Prostate gland (tissue), 2 donors: ENCODE data around the gene AHNAK2. TPM values are rescaled to one million over a fixed set of nuclear protein-coding genes. Genes with fewer than 3 reads are reported as not detected.

Experiments used
- DNase-seq: peaks from one replicate; pipeline ENCODE4 v3.0.0-alpha.2; 2019; ENCODE audit warnings: low spot score
- H3K27ac ChIP-seq, 2 donors: fragments of 200-600 bp; sonication (generic); 2 replicates each; pipeline ENCODE4 v1.5.1; 2017 to 2019
- H3K27me3 ChIP-seq: fragments of 200-600 bp; sonication (generic); replicated peaks from 2 replicates; pipeline ENCODE4 v1.5.1; 2019; ENCODE audit not compliant: insufficient read depth
- H3K36me3 ChIP-seq, 2 donors: fragments of 200-600 bp; sonication (generic); 1 replicate in 1 of 2; 2 replicates in 1 of 2; pipeline versions ENCODE4 v1.5.1 to v1.8.1; 2017 to 2019
- H3K4me1 ChIP-seq: fragments of 200-600 bp; sonication (generic); replicated peaks from 2 replicates; pipeline ENCODE4 v1.5.1; 2019
- H3K4me3 ChIP-seq, 2 donors: fragments of 200-600 bp; sonication (generic); 2 replicates each; pipeline ENCODE4 v1.5.1; 2017 to 2019
- H3K9me3 ChIP-seq: fragments of 200-600 bp; sonication (generic); 2 replicates; pipeline ENCODE4 v1.5.1; 2017
- POLR2A ChIP-seq: fragments of 450-650 bp; IDR thresholded peaks from one replicate; pipeline ENCODE4 v1.6.1; 2016; ENCODE audit warnings: antibody characterized with exemption, mild to moderate bottlenecking
- POLR2AphosphoS5 ChIP-seq: sonication (generic); formaldehyde crosslinking; IDR thresholded peaks from one replicate; pipeline ENCODE4 v1.6.1; 2017; ENCODE audit warnings: antibody characterized with exemption
- WGBS: methylation state at CpG from one replicate; pipeline ENCODE4 v1.1.5; 2018; 5-methylcytosine and 5-hydroxymethylcytosine counted together
- intact Hi-C: fragments of 100-400 bp; cut with DNase I; formaldehyde crosslinking; loops from one replicate; pipeline ENCODE4 v1.14.2; 2022
- total RNA-seq, 2 donors: library from RNA; depleted of rRNA; stranded (reverse); fragments of >200 nt; gene quantifications; one replicate each; pipeline ENCODE4 v1.1.0, GENCODE V29; 2016
- TF ChIP-seq, protein P1 (sequence below), 4 experiments: fragments of 200-600 bp in 2 of 4; fragments of 450-650 bp in 2 of 4; sonication (generic) in 2 of 4; IDR thresholded peaks; 1 replicate in 3 of 4; 2 replicates in 1 of 4; pipeline ENCODE4 v1.5.1; 2016 to 2019; ENCODE audit warnings: antibody characterized with exemption in 4 of 4, mild to moderate bottlenecking in 2 of 4, moderate library complexity in 2 of 4

AHNAK2 gene
- total RNA-seq, 2 donors from 2014 or later: 18.3 to 27.2 TPM

GRCh38 chr14:104993306-104993705 lies 15.1 kb upstream of the AHNAK2 start:
- Histone ChIP-seq H3K27me3 (no peaks in the 10 kb centered on the region), H3K27ac (no peak overlapping the region), H3K4me3 (no peak overlapping the region), H3K36me3 (no peaks in the 10 kb centered on the region), H3K9me3 (no peaks in the 10 kb centered on the region), H3K4me1 (no peaks in the 10 kb centered on the region)
- intact Hi-C loops: no loop called here
- TF ChIP-seq, protein P1, sequence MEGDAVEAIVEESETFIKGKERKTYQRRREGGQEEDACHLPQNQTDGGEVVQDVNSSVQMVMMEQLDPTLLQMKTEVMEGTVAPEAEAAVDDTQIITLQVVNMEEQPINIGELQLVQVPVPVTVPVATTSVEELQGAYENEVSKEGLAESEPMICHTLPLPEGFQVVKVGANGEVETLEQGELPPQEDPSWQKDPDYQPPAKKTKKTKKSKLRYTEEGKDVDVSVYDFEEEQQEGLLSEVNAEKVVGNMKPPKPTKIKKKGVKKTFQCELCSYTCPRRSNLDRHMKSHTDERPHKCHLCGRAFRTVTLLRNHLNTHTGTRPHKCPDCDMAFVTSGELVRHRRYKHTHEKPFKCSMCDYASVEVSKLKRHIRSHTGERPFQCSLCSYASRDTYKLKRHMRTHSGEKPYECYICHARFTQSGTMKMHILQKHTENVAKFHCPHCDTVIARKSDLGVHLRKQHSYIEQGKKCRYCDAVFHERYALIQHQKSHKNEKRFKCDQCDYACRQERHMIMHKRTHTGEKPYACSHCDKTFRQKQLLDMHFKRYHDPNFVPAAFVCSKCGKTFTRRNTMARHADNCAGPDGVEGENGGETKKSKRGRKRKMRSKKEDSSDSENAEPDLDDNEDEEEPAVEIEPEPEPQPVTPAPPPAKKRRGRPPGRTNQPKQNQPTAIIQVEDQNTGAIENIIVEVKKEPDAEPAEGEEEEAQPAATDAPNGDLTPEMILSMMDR (IDR thresholded peaks at IDR 0.05): no peak
- TF ChIP-seq POLR2A: no peak
- no peak for TF ChIP-seq POLR2AphosphoS5
- 98% methylated on average over 12 of the region's 12 CpGs for WGBS
- no peak for DNase-seq

- no peak overlapping the region for H3K4me3 ChIP-seq
- H3K4me1 ChIP-seq: no peaks in the 10 kb centered on the region
- TF ChIP-seq, protein P1 (IDR thresholded peaks at IDR 0.05): no peak
- no peak for TF ChIP-seq POLR2A
- TF ChIP-seq POLR2AphosphoS5: no peak
- no peaks in the 10 kb centered on the region for H3K9me3 ChIP-seq
- intact Hi-C loops: no loop called here
- no peak overlapping the region for H3K27ac ChIP-seq
- H3K36me3 ChIP-seq: no peaks in the 10 kb centered on the region
- H3K27me3 ChIP-seq: no peaks in the 10 kb centered on the region
- 96% methylated on average over 11 of the region's 11 CpGs for WGBS
- no peak for DNase-seq
Measured at GRCh38 chr14:104992501-104992900, 14.3 kb upstream of the AHNAK2 start.

DNA sequence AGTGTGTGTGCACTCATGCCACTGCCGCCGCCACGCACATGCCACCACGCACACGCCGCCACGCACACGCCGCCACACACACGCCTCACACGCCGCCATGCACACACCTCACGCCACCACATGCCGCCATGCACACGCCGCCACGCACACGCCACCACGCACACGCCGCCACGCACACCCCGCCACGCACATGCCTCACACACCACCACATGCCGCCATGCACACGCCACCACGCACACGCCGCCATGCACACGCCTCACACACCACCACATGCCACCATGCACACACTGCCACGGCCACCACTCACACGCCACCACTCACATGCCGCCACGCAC lies 13.7 kb upstream of the AHNAK2 start:
- Histone ChIP-seq H3K27ac (no peak overlapping the region), H3K36me3 (no peaks in the 10 kb centered on the region), H3K27me3 (no peaks in the 10 kb centered on the region), H3K4me3 (no peak overlapping the region), H3K9me3 (no peaks in the 10 kb centered on the region), H3K4me1 (no peaks in the 10 kb centered on the region)
- TF ChIP-seq POLR2A (no peak), POLR2AphosphoS5 (no peak)
- TF ChIP-seq, protein P1 (IDR thresholded peaks at IDR 0.05): no peak
- intact Hi-C loops: no loop called here
- WGBS: 99% methylated on average over 34 of the region's 34 CpGs
- no peak for DNase-seq

DNA sequence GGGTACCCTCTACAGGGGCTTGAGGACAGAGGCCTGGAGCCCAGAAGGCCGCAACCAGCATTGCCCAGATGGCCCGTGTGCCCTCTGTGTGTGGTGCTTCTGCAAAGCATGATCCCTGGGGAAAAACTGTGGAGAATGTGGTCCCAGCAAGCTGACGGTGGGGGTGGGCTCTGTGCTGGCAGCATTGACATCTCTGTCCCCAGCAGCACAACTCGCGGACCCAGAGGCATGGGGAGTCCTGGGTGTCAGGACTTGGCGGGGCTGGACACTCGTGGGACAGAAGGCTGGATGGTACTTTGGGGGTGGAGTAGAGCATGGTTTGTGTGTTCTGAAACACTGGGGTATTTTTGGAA lies 11.8 kb upstream of the AHNAK2 start:
- no peak for TF ChIP-seq POLR2A
- TF ChIP-seq POLR2AphosphoS5: no peak
- TF ChIP-seq, protein P1 (IDR thresholded peaks at IDR 0.05): no peak
- peaks cover 3% of the 10 kb centered on the region for H3K4me1 ChIP-seq
- no peak overlapping the region for H3K27ac ChIP-seq
- no peak for DNase-seq
- H3K27me3 ChIP-seq: no peaks in the 10 kb centered on the region
- no peak overlapping the region for H3K4me3 ChIP-seq
- no peaks in the 10 kb centered on the region for H3K36me3 ChIP-seq
- intact Hi-C loops: no loop called here
- 82% methylated on average over 5 of the region's 7 CpGs for WGBS
- H3K9me3 ChIP-seq: no peaks in the 10 kb centered on the region

GRCh38 chr14:104989236-104989950 lies 11.2 kb upstream of the AHNAK2 start:
- TF ChIP-seq POLR2A (no peak), POLR2AphosphoS5 (no peak)
- TF ChIP-seq, protein P1 (IDR thresholded peaks at IDR 0.05): no peak
- no peaks in the 10 kb centered on the region for H3K36me3 ChIP-seq
- H3K27me3 ChIP-seq: no peaks in the 10 kb centered on the region
- H3K4me3 ChIP-seq: no peak overlapping the region
- 93% methylated on average over 16 of the region's 16 CpGs for WGBS
- intact Hi-C loops: no loop called here
- H3K27ac ChIP-seq: no peak overlapping the region
- H3K4me1 ChIP-seq: peaks cover 3% of the 10 kb centered on the region
- no peak for DNase-seq
- H3K9me3 ChIP-seq: no peaks in the 10 kb centered on the region
